Measurements from ENCODE around the gene CHCHD4.

DNA sequence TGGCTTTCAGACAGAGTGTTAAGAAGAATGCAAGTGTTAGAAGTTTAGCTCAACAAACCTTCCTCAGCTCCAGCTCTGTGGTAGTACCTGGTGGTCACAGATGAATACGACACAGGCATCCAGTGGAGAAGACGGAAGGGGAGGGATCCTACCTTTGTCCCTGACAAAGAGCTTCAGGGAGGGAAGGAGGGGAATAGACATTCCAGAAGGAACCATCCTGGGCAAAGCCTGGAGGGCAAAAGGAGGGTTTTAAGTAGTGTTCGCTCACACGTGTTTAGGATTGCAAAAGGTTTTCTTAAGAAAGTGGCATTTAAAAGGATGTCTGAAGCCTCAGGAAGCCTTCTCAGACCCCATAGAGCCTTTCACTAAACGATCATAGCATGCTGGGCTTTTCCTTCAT lies 2.8 kb downstream of the CHCHD4 start:
- TF ChIP-seq RAD21 (IDR thresholded peaks at IDR 0.05; ENCODE audit: low read length) (no peak), POLR2AphosphoS5 (IDR thresholded peaks at IDR 0.05; ENCODE audit: low read depth, low read length) (no peak), EP300 (IDR thresholded peaks at IDR 0.05; ENCODE audit: borderline replicate concordance in 1 of 2, low read depth in 1 of 2, low read length in 1 of 2) (no peak), TEAD4 (IDR thresholded peaks at IDR 0.05; ENCODE audit: borderline replicate concordance, insufficient read depth) (no peak), TCF12 (IDR thresholded peaks at IDR 0.05) (no peak), TAF1 (IDR thresholded peaks at IDR 0.05; ENCODE audit: borderline replicate concordance, low read depth, low read length) (no peak), NFIC (IDR thresholded peaks at IDR 0.05; ENCODE audit: borderline replicate concordance) (no peak), RFX5 (IDR thresholded peaks at IDR 0.05; ENCODE audit: low read length) (no peak), EZH2phosphoT487 (IDR thresholded peaks at IDR 0.05; ENCODE audit: borderline replicate concordance, low read depth) (no peak)
- TF ChIP-seq, protein P1, sequence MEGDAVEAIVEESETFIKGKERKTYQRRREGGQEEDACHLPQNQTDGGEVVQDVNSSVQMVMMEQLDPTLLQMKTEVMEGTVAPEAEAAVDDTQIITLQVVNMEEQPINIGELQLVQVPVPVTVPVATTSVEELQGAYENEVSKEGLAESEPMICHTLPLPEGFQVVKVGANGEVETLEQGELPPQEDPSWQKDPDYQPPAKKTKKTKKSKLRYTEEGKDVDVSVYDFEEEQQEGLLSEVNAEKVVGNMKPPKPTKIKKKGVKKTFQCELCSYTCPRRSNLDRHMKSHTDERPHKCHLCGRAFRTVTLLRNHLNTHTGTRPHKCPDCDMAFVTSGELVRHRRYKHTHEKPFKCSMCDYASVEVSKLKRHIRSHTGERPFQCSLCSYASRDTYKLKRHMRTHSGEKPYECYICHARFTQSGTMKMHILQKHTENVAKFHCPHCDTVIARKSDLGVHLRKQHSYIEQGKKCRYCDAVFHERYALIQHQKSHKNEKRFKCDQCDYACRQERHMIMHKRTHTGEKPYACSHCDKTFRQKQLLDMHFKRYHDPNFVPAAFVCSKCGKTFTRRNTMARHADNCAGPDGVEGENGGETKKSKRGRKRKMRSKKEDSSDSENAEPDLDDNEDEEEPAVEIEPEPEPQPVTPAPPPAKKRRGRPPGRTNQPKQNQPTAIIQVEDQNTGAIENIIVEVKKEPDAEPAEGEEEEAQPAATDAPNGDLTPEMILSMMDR (IDR thresholded peaks at IDR 0.05) = no peak
- TF ChIP-seq, protein P2, sequence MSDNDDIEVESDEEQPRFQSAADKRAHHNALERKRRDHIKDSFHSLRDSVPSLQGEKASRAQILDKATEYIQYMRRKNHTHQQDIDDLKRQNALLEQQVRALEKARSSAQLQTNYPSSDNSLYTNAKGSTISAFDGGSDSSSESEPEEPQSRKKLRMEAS (IDR thresholded peaks at IDR 0.05; ENCODE audit: low read depth) = no peak
